ENCODE measurements around the gene SMARCA2. TPM values are rescaled to one million over a fixed set of nuclear protein-coding genes. Genes with fewer than 3 reads are reported as not detected.

Gene SMARCA2
- total and polyA plus RNA-seq, 2 donors (not counting 1 experiment from before 2014, with no cell fraction given): 75.3 to 250 TPM

DNA sequence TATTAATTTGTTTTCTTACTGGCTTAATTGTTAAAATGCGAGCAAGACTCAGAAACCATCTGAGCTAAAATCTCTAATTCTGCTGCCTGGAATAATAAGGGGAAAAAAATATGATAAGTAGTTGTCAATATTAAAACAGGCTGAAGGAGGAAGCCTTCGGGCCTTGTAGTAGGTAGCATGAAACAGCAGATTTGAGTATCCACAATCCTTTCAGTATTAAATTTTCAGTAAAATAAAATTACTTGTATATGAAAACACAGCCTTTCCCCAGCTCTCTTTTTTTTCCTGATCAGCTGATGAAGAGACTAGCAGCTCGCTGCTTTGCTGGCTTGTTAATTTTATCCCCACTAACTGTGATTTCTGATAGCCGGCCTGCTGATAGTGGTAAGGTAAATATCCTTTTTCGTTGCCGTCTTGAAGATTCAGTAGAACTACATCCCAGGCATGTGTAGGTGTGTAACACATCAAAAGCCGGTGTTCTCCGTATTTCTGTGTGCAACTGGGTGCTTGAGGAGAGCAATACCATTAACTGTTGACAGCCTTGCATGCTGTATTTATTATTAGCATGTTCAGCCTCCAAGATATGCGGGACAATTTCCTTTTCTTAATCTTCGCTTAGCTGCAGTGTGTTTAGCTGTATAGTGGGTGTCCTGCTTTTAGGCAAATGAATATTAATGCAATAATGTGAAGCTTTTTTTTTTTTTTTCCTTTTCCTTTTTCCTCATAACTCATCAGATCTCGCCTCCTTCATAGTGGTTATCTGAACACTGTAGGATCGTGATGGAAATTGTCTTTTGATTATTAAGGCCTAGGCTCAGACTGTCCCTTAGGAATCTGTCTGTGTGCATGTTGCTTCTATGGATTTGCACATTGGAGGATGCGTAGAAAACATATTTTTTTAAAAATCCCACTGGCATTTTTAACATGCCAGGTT lies 144.6 kb downstream of the SMARCA2 start:
- Histone ChIP-seq H3K9ac (ENCODE audit: low read length) (peak overlapping the region; percentile 70), H2AFZ (ENCODE audit: insufficient read depth, low read depth, low read length, poor library complexity, severe bottlenecking) (peak overlapping the region; percentile 18), H3K27ac (ENCODE audit: low read length in 2 of 2) (peak overlapping the region; percentile 0 to 63), H4K20me1 (ENCODE audit: control insufficient read depth, insufficient read depth, low read length, poor library complexity, severe bottlenecking) (peaks cover 16% of the 10 kb centered on the region), H3K4me3 (ENCODE audit: control extremely low read depth in 1 of 5, extremely low read depth in 1 of 5, insufficient read depth in 1 of 5, low read depth in 2 of 5, low read length in 4 of 5) (peak overlapping the region in 3 of 5 experiments; percentile 23 to 70 (median 55)), H3K79me2 (ENCODE audit: control insufficient read depth, insufficient read depth, low read length) (peaks cover 85% of the 10 kb centered on the region), H3K9me3 (ENCODE audit: control extremely low read depth in 1 of 3, control insufficient read depth in 2 of 3, insufficient read depth in 1 of 3, low read length in 2 of 3) (no peaks in the 10 kb centered on the region), H3K27me3 (replicated peaks in 1 of 4; ENCODE audit: control extremely low read depth in 1 of 4, control insufficient read depth in 3 of 4, insufficient read depth in 4 of 4, low read length in 3 of 4) (no peaks in the 10 kb centered on the region), H3K36me3 (replicated peaks in 1 of 2; ENCODE audit: control extremely low read depth in 1 of 2, control insufficient read depth in 1 of 2, extremely low read depth in 1 of 2, insufficient read depth in 2 of 2, low read length in 1 of 2) (peaks cover 3 to 28% of the 10 kb centered on the region in 2 experiments), H3K4me2 (replicated peaks; ENCODE audit: low read depth, low read length, poor library complexity, severe bottlenecking) (peak overlapping the region; percentile 72), H3K4me1 (ENCODE audit: control insufficient read depth in 2 of 2, insufficient read depth in 2 of 2, low read length in 2 of 2) (peaks cover 22 to 32% of the 10 kb centered on the region in 2 donors)
- no peaks in the 10 kb centered on the region for H3K27me3 Mint-ChIP-seq
- peak overlapping the region; percentile 81 for H3K4me3 Mint-ChIP-seq
- no peaks in the 10 kb centered on the region for H3K9me3 Mint-ChIP-seq (ENCODE audit: insufficient read depth)
- POLR2A ChIA-PET: no interaction called here
- CTCF ChIA-PET: interaction anchor here (0.6 to 1.2 kb wide), 2 partner anchors 21 to 1281 kb away, joined by 3 read pairs; no protein-coding TSS in a partner anchor
- H3K27ac Mint-ChIP-seq: peak overlapping the region; percentile 2
- peaks cover 48% of the 10 kb centered on the region for H3K4me1 Mint-ChIP-seq
- 0% methylated on average over 3 of the region's 13 CpGs for WGBS (ENCODE audit: insufficient coverage)
- peak; percentile 21 for DNase-seq
- TF ChIP-seq EZH2 (IDR thresholded peaks at IDR 0.05; ENCODE audit: borderline replicate concordance, insufficient read depth, low read depth, low read length, poor library complexity, severe bottlenecking): no peak
- TF ChIP-seq, protein P1, sequence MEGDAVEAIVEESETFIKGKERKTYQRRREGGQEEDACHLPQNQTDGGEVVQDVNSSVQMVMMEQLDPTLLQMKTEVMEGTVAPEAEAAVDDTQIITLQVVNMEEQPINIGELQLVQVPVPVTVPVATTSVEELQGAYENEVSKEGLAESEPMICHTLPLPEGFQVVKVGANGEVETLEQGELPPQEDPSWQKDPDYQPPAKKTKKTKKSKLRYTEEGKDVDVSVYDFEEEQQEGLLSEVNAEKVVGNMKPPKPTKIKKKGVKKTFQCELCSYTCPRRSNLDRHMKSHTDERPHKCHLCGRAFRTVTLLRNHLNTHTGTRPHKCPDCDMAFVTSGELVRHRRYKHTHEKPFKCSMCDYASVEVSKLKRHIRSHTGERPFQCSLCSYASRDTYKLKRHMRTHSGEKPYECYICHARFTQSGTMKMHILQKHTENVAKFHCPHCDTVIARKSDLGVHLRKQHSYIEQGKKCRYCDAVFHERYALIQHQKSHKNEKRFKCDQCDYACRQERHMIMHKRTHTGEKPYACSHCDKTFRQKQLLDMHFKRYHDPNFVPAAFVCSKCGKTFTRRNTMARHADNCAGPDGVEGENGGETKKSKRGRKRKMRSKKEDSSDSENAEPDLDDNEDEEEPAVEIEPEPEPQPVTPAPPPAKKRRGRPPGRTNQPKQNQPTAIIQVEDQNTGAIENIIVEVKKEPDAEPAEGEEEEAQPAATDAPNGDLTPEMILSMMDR (IDR thresholded peaks at IDR 0.05): no peak
- intact Hi-C loops (cut with micrococcal nuclease): loop anchor here (5.0 kb wide), 1 partner anchor 142 kb away; the partner anchor contains the start of gene SMARCA2
- ATAC-seq (ENCODE audit: low read depth): no peak

DNA sequence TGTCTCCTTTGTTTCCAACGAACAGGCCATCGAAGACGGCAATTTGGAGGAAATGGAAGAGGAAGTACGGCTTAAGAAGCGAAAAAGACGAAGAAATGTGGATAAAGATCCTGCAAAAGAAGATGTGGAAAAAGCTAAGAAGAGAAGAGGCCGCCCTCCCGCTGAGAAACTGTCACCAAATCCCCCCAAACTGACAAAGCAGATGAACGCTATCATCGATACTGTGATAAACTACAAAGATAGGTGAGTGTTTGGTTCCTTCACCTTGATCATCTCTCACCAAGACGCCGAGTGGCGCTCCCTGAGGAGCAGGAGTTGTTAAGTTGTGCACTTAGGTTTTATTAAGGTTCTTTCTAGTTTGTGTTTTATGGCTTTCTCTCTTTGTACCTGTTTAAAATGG lies 146.5 kb downstream of the SMARCA2 start:
- peaks cover 24% of the 10 kb centered on the region for H4K20me1 ChIP-seq (ENCODE audit: control insufficient read depth, insufficient read depth, low read length, poor library complexity, severe bottlenecking)
- H3K4me1 Mint-ChIP-seq: peaks cover 42% of the 10 kb centered on the region
- no peaks in the 10 kb centered on the region for H3K27me3 Mint-ChIP-seq
- TF ChIP-seq, protein P1 (IDR thresholded peaks at IDR 0.05): no peak
- TF ChIP-seq EZH2 (IDR thresholded peaks at IDR 0.05; ENCODE audit: borderline replicate concordance, insufficient read depth, low read depth, low read length, poor library complexity, severe bottlenecking): no peak
- POLR2A ChIA-PET: no interaction called here
- DNase-seq: no peak
- no peaks in the 10 kb centered on the region for H3K27me3 ChIP-seq (replicated peaks in 1 of 4; ENCODE audit: control extremely low read depth in 1 of 4, control insufficient read depth in 3 of 4, insufficient read depth in 4 of 4, low read length in 3 of 4)
- CTCF ChIA-PET: interaction anchor here (0.6 to 1.2 kb wide), 2 partner anchors 20 to 30 kb away, joined by 3 to 4 read pairs; no protein-coding TSS in a partner anchor
- no peak overlapping the region for H3K4me2 ChIP-seq (replicated peaks; ENCODE audit: low read depth, low read length, poor library complexity, severe bottlenecking)
- 100% methylated on average over 5 of the region's 13 CpGs for WGBS (ENCODE audit: insufficient coverage)
- H2AFZ ChIP-seq (ENCODE audit: insufficient read depth, low read depth, low read length, poor library complexity, severe bottlenecking): no peak overlapping the region
- no peaks in the 10 kb centered on the region for H3K9me3 Mint-ChIP-seq (ENCODE audit: insufficient read depth)
- H3K27ac Mint-ChIP-seq: no peak overlapping the region
- H3K4me3 ChIP-seq (ENCODE audit: control extremely low read depth in 1 of 5, extremely low read depth in 1 of 5, insufficient read depth in 1 of 5, low read depth in 2 of 5, low read length in 4 of 5): no peak overlapping the region
- no peak for ATAC-seq (ENCODE audit: low read depth)
- no peak overlapping the region for H3K27ac ChIP-seq (ENCODE audit: low read length in 2 of 2)
- intact Hi-C loops (cut with micrococcal nuclease): no loop called here
- H3K4me3 Mint-ChIP-seq: no peak overlapping the region
- H3K9me3 ChIP-seq (ENCODE audit: control extremely low read depth in 1 of 3, control insufficient read depth in 2 of 3, insufficient read depth in 1 of 3, low read length in 2 of 3): no peaks in the 10 kb centered on the region
- H3K79me2 ChIP-seq (ENCODE audit: control insufficient read depth, insufficient read depth, low read length): peaks cover 80% of the 10 kb centered on the region
- no peak overlapping the region for H3K9ac ChIP-seq (ENCODE audit: low read length)
- H3K4me1 ChIP-seq (ENCODE audit: control insufficient read depth in 2 of 2, insufficient read depth in 2 of 2, low read length in 2 of 2): peaks cover 22 to 30% of the 10 kb centered on the region in 2 donors
- peaks cover 3 to 37% of the 10 kb centered on the region in 2 experiments for H3K36me3 ChIP-seq (replicated peaks in 1 of 2; ENCODE audit: control extremely low read depth in 1 of 2, control insufficient read depth in 1 of 2, extremely low read depth in 1 of 2, insufficient read depth in 2 of 2, low read length in 1 of 2)
